ENCODE measurements around the gene RPTOR.

RPTOR gene

DNA sequence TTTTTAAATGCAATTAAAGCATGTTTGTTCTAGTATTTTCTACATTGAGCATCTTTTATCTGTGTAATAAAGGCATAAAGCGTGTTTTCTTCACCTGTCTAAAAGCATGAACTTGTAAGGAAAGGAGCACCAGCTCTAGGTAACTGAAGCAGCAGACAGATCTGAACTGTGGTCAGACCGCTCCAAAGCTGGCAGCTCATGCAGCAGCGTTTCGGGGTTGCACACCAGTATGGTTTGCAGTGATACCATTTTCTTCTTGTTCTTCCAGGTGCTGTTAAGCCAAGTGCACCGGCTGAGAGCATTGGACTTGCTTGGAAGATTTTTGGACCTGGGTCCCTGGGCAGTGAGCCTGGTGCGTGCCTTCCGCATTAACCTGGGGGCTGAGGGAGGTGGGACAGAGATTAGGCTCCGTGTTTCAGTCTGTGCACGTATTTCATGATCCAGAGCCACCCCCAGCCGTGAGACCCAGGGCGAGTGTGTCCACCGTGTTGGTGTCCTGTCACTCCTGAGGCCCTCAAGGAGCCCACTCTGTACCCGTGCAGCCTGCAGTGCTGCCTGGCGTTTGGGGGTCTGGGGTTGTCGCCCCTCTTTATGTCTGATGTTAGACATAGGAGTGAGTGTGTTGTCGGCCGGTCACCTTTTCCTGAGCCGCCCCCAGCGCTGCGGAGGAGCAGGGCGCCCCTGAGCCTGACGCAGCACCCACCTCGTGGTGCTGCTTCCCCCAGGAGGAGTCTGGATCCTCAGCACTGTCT is 310.7 kb downstream of the RPTOR start:
- no peak for DNase-seq
- H3K27ac ChIP-seq: peak overlapping the region; percentile 97
- in situ Hi-C loops (cut with HindIII; ENCODE audit: low pct_ligation_motif_present, low sequenced_read_pairs): loop anchor here (25.0 kb wide), 1 partner anchor 418 kb away; no protein-coding TSS in a partner anchor
- TF ChIP-seq, protein P1, sequence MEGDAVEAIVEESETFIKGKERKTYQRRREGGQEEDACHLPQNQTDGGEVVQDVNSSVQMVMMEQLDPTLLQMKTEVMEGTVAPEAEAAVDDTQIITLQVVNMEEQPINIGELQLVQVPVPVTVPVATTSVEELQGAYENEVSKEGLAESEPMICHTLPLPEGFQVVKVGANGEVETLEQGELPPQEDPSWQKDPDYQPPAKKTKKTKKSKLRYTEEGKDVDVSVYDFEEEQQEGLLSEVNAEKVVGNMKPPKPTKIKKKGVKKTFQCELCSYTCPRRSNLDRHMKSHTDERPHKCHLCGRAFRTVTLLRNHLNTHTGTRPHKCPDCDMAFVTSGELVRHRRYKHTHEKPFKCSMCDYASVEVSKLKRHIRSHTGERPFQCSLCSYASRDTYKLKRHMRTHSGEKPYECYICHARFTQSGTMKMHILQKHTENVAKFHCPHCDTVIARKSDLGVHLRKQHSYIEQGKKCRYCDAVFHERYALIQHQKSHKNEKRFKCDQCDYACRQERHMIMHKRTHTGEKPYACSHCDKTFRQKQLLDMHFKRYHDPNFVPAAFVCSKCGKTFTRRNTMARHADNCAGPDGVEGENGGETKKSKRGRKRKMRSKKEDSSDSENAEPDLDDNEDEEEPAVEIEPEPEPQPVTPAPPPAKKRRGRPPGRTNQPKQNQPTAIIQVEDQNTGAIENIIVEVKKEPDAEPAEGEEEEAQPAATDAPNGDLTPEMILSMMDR (IDR thresholded peaks at IDR 0.05; ENCODE audit: low read depth, low read length, missing control alignments): no peak
- H3K27me3 ChIP-seq (replicated peaks): no peaks in the 10 kb centered on the region
- H3K4me3 ChIP-seq (ENCODE audit: low read depth, low read length): no peak overlapping the region
- no peaks in the 10 kb centered on the region for H3K36me3 ChIP-seq (replicated peaks)

DNA sequence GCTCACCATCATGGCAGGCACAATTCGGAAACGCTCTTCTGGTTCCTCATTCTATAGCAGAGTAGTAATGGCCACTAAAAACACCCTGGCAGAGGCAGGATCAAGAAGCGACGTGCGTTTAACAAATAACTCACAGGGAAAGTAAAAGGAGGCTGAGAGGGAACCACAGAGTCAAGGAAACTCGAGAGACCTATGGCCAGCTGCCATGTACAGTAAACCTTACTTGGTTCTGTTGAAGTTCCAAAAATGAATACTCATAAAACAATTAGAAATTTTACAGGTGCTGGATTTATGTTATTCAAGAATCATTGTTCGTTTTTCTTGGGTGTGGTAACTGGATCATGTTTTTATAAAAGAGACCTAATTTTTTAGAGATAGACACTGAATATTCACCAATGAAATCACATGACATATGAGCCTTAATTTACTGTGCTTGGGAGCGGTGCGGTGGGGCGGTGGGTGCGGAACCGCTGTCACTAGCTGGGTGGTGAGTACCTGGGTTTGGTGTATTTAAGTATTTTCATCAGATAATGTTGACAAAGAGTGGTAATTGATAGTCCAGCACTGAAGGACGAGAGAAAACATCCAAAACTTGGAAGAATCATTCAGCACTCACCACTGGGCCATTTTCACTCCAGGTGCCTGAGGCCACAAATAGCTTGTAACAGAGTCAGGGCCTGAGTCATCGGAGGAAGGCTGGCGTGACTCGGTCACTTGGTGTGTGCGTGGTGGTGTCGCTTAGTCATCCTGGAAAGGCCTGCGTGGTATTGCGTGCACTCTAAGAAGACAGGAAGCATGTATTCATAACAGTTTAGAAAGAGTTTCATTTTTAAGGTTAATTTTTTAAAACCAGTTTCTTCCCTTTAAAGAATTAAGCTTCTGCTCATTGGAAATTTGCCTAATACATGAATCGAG is 311.6 kb downstream of the RPTOR start:
- in situ Hi-C loops (cut with HindIII; ENCODE audit: low pct_ligation_motif_present, low sequenced_read_pairs): loop anchor here (25.0 kb wide), 1 partner anchor 419 kb away; no protein-coding TSS in a partner anchor
- TF ChIP-seq, protein P1 (IDR thresholded peaks at IDR 0.05; ENCODE audit: low read depth, low read length, missing control alignments): no peak
- no peaks in the 10 kb centered on the region for H3K27me3 ChIP-seq (replicated peaks)

DNA sequence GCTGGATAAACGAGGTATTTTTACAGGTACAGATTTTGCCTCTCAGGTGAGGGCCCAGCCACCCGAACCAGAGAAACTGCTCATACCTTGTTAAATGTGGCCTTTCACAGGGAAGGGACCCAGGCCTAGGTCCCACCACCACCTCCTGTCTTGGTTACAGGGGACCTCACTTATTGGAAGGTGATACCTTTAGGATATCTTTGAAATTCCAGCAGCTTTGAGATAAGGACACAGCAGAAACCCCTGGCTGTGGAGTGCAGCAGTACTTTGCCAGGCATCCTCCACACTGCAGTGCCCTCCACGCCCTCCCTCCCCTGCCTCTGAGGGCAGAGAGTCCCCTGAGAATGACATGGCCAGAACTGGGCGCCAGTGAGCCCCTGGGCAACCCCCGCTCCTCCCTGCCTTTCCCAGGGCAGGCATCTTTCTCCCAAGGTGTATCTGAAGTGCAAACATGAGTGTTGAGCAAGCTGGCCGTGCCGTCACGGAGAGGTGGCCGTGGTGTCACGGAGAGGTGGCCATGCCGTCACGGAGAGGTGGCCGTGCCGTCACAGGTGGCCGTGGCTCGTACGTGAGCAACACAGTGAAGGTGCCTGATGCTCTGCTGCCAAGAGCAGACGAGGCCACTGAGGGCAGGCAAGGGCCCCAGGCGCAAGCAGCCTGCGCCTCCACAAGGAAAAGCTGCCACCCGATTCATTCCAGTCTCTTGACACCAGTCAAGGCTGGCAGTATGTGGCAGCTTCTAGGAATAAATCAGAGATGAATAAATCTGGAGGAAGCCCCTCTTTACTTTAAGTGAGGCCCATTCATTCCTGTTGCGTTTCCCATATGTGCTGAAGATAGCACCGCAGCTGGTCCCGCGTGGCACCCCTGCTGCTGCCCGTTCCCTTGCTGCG is 312.5 kb downstream of the RPTOR start:
- TF ChIP-seq, protein P1 (IDR thresholded peaks at IDR 0.05; ENCODE audit: low read depth, low read length, missing control alignments): no peak
- Histone ChIP-seq H3K4me3 (ENCODE audit: low read depth, low read length) (no peak overlapping the region), H3K36me3 (replicated peaks) (no peaks in the 10 kb centered on the region), H3K27ac (peak overlapping the region; percentile 97), H3K27me3 (replicated peaks) (no peaks in the 10 kb centered on the region)
- in situ Hi-C loops (cut with HindIII; ENCODE audit: low pct_ligation_motif_present, low sequenced_read_pairs): loop anchor here (25.0 kb wide), 1 partner anchor 420 kb away; no protein-coding TSS in a partner anchor
- DNase-seq: no peak

More for the DNA sequence above, 311.6 kb downstream of the RPTOR start:
- Histone ChIP-seq H3K27ac (peak overlapping the region; percentile 97), H3K4me3 (ENCODE audit: low read depth, low read length) (no peak overlapping the region), H3K36me3 (replicated peaks) (no peaks in the 10 kb centered on the region)
- DNase-seq: peak; percentile 99

DNA sequence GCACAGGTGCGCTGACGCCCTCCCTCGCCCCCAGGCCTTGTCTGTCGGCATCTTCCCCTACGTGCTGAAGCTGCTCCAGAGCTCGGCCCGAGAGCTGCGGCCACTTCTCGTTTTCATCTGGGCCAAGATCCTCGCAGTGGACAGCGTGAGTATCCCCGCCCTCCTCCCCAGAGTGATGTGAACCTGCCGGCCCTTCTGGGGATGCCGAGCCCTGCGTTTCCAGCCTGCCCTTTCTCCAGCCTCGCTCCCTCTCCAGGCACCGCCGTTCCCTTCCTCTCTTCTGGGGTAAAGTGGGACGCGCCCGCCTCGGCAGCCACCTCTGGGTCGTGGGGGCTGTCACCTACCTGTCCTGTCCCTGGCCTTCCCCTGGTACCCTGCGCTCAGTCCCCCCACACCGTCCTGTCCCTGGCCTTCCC is 313.1 kb downstream of the RPTOR start:
- Histone ChIP-seq H3K4me3 (ENCODE audit: low read depth, low read length) (no peak overlapping the region), H3K36me3 (replicated peaks) (no peaks in the 10 kb centered on the region), H3K27me3 (replicated peaks) (no peaks in the 10 kb centered on the region), H3K27ac (peak overlapping the region; percentile 97)
- DNase-seq: no peak
- in situ Hi-C loops (cut with HindIII; ENCODE audit: low pct_ligation_motif_present, low sequenced_read_pairs): loop anchor here (25.0 kb wide), 1 partner anchor 420 kb away; no protein-coding TSS in a partner anchor
- TF ChIP-seq, protein P1 (IDR thresholded peaks at IDR 0.05; ENCODE audit: low read depth, low read length, missing control alignments): no peak
